Neuronal stem cell (in vitro differentiated cells): Measurements from ENCODE around the gene CTRB1.
"Not testable (repeated sequence)": the region's sequence is repeated elsewhere in the genome, so short reads cannot be mapped to it uniquely, and the experiment has no call there.

Experiments used
- DNase-seq: peaks from one replicate; pipeline ENCODE4 v3.0.0-alpha.2; 2013; ENCODE audit warnings: low spot score
- H2AFZ ChIP-seq: one replicate; pipeline ENCODE4 v1.6.1; 2013; ENCODE audit warnings: mild to moderate bottlenecking, low read length, inconsistent platforms
- H2AK5ac ChIP-seq: 2 replicates; pipeline ENCODE4 v1.6.1; 2013; ENCODE audit warnings: low read depth, mild to moderate bottlenecking, inconsistent platforms, low read length, moderate library complexity, mixed read lengths
- H2BK120ac ChIP-seq: 2 replicates; pipeline ENCODE4 v1.6.1; 2013; ENCODE audit warnings: low read depth, mild to moderate bottlenecking, inconsistent platforms, low read length, moderate library complexity, mixed read lengths
- H2BK12ac ChIP-seq: one replicate; pipeline ENCODE4 v1.6.1; 2013; ENCODE audit warnings: low read length, inconsistent platforms
- H2BK15ac ChIP-seq: 2 replicates; pipeline ENCODE4 v1.6.1; 2013; ENCODE audit warnings: mild to moderate bottlenecking, low read length, inconsistent platforms, mixed read lengths
- H2BK5ac ChIP-seq: one replicate; pipeline ENCODE4 v1.6.1; 2013; ENCODE audit warnings: inconsistent platforms, mild to moderate bottlenecking, low read length, moderate library complexity
- H3K14ac ChIP-seq: one replicate; pipeline ENCODE4 v1.6.1; 2013; ENCODE audit warnings: low read length, inconsistent platforms
- H3K18ac ChIP-seq: 2 replicates; pipeline ENCODE4 v1.6.1; 2013; ENCODE audit warnings: low read length, inconsistent platforms
- H3K23ac ChIP-seq: 2 replicates; pipeline ENCODE4 v1.6.1; 2013; ENCODE audit warnings: low read depth, mild to moderate bottlenecking, mixed read lengths, low read length, inconsistent platforms; ENCODE audit not compliant: poor library complexity
- H3K27ac ChIP-seq: replicated peaks from 3 replicates; pipeline ENCODE4 v1.5.1; 2013; ENCODE audit warnings: low read length, inconsistent platforms
- H3K27me3 ChIP-seq, 3 experiments: 2 replicates each; pipeline ENCODE4 v1.6.1; 2013; ENCODE audit warnings: low read length in 3 of 3, mild to moderate bottlenecking in 2 of 3, inconsistent platforms in 1 of 3, low read depth in 1 of 3, mixed read lengths in 1 of 3, moderate library complexity in 1 of 3; ENCODE audit not compliant: control insufficient read depth in 3 of 3, insufficient read depth in 3 of 3
- H3K36me3 ChIP-seq, 2 donors: replicated peaks in 1 of 2; 2 replicates each; pipeline ENCODE4 v1.6.1; 2013; ENCODE audit warnings: low read length in 2 of 2; ENCODE audit not compliant: control insufficient read depth in 2 of 2, insufficient read depth in 2 of 2
- H3K4ac ChIP-seq: 2 replicates; pipeline ENCODE4 v1.6.1; 2013; ENCODE audit warnings: inconsistent platforms, mild to moderate bottlenecking, low read length, moderate library complexity
- H3K4me1 ChIP-seq, 2 donors: 1 replicate in 1 of 2; 2 replicates in 1 of 2; pipeline ENCODE4 v1.6.1; 2013; ENCODE audit warnings: low read length in 2 of 2, low read depth in 1 of 2; ENCODE audit not compliant: control insufficient read depth in 2 of 2, insufficient read depth in 1 of 2
- H3K4me2 ChIP-seq: one replicate; pipeline ENCODE4 v1.6.1; 2013; ENCODE audit warnings: mild to moderate bottlenecking, low read length, inconsistent platforms; ENCODE audit not compliant: insufficient read depth, poor library complexity, severe bottlenecking
- H3K4me3 ChIP-seq, 2 donors: 2 replicates each; pipeline ENCODE4 v1.5.1; 2013; ENCODE audit warnings: low read length in 2 of 2, mild to moderate bottlenecking in 2 of 2, inconsistent platforms in 1 of 2, moderate library complexity in 1 of 2
- H3K79me1 ChIP-seq: one replicate; pipeline ENCODE4 v1.6.1; 2013; ENCODE audit warnings: low read depth, mild to moderate bottlenecking, inconsistent platforms, low read length, moderate library complexity
- H3K9ac ChIP-seq: one replicate; pipeline ENCODE4 v1.6.1; 2013; ENCODE audit warnings: mild to moderate bottlenecking, low read depth, low read length, inconsistent platforms; ENCODE audit not compliant: poor library complexity
- H3K9me3 ChIP-seq, 2 donors: replicated peaks in 1 of 2; 2 replicates each; pipeline versions ENCODE3 to v1.6.1; 2013; ENCODE audit warnings: low read length in 2 of 2, mild to moderate bottlenecking in 2 of 2, inconsistent platforms in 1 of 2, low read depth in 1 of 2, mixed read lengths in 1 of 2, moderate library complexity in 1 of 2; ENCODE audit not compliant: control insufficient read depth in 2 of 2, insufficient read depth in 1 of 2
- H4K8ac ChIP-seq: one replicate; pipeline ENCODE4 v1.6.1; 2013; ENCODE audit warnings: low read depth, mild to moderate bottlenecking, inconsistent platforms, low read length, moderate library complexity
- H4K91ac ChIP-seq: one replicate; pipeline ENCODE4 v1.6.1; 2013; ENCODE audit warnings: low read length, low read depth, mild to moderate bottlenecking, inconsistent platforms; ENCODE audit not compliant: poor library complexity
- WGBS, 2 donors: extraction: QIAGEN DNeasy Blood & Tissue Kit; methylation state at CpG; one replicate each; pipeline ENCODE4 v1.1.7; 2013; ENCODE audit warnings: missing lambda C conversion rate in 2 of 2, mixed read lengths in 1 of 2; ENCODE audit not compliant: insufficient read length in 2 of 2, insufficient replicate concordance in 1 of 2; ENCODE audit errors: extremely low coverage in 2 of 2; 5-methylcytosine and 5-hydroxymethylcytosine counted together

The CTRB1 gene

GRCh38 chr16:75209944-75210343, 8.8 kb upstream of the CTRB1 start:
- Histone ChIP-seq H3K23ac (no peak overlapping the region), H3K36me3 (no peaks in the 10 kb centered on the region), H3K14ac (no peak overlapping the region), H3K18ac (no peak overlapping the region), H2BK12ac (no peak overlapping the region), H3K79me1 (no peaks in the 10 kb centered on the region), H3K27me3 (peaks cover 0 to 6% (median 0%) of the 10 kb centered on the region in 3 experiments), H2BK120ac (no peak overlapping the region), H3K4me1 (peaks cover 0 to 2% of the 10 kb centered on the region in 2 donors), H3K9me3 (no peaks in the 10 kb centered on the region), H3K4me2 (no peak overlapping the region), H2BK5ac (no peak overlapping the region), H3K4me3 (no peak overlapping the region), H4K8ac (no peak overlapping the region), H3K4ac (no peak overlapping the region), H2AK5ac (no peak overlapping the region), H2BK15ac (no peak overlapping the region), H3K9ac (no peak overlapping the region), H4K91ac (no peak overlapping the region), H2AFZ (no peak overlapping the region), H3K27ac (no peak overlapping the region)
- no peak for DNase-seq
- no CpG with 5 or more reads among the region's 5 CpGs for WGBS, 2 donors

GRCh38 chr16:75211286-75211685, 7.5 kb upstream of the CTRB1 start:
- not testable (repeated sequence) for H3K9ac ChIP-seq, H3K18ac ChIP-seq, H2BK12ac ChIP-seq, H3K4me1 ChIP-seq, H4K8ac ChIP-seq, DNase-seq, H3K4me2 ChIP-seq, H3K79me1 ChIP-seq, H4K91ac ChIP-seq, H3K27ac ChIP-seq, H3K27me3 ChIP-seq, H2AK5ac ChIP-seq, H3K4me3 ChIP-seq, H3K9me3 ChIP-seq, H2BK5ac ChIP-seq, H2BK15ac ChIP-seq, H2BK120ac ChIP-seq, H3K4ac ChIP-seq, H3K36me3 ChIP-seq, H3K14ac ChIP-seq, H3K23ac ChIP-seq, H2AFZ ChIP-seq
- WGBS, 2 donors: no CpG with 5 or more reads among the region's 10 CpGs

- Histone ChIP-seq H3K4me1 (peaks cover 0 to 3% of the 10 kb centered on the region in 2 donors), H3K23ac (no peak overlapping the region), H3K9me3 (no peaks in the 10 kb centered on the region), H4K91ac (no peak overlapping the region), H2BK15ac (no peak overlapping the region), H2BK5ac (no peak overlapping the region), H3K4ac (no peak overlapping the region), H3K36me3 (no peaks in the 10 kb centered on the region), H3K27me3 (no peaks in the 10 kb centered on the region), H2AFZ (no peak overlapping the region), H2BK12ac (no peak overlapping the region), H3K27ac (no peak overlapping the region), H2BK120ac (no peak overlapping the region), H3K4me3 (no peak overlapping the region), H3K79me1 (no peaks in the 10 kb centered on the region), H3K14ac (no peak overlapping the region), H3K4me2 (no peak overlapping the region), H2AK5ac (no peak overlapping the region), H3K18ac (no peak overlapping the region), H3K9ac (no peak overlapping the region), H4K8ac (no peak overlapping the region)
- WGBS, 2 donors: no CpG with 5 or more reads among the region's 2 CpGs
- no peak for DNase-seq
Measured at GRCh38 chr16:75216127-75216526, 2.7 kb upstream of the CTRB1 start.

- Histone ChIP-seq H3K36me3 (no peaks in the 10 kb centered on the region), H3K14ac (no peak overlapping the region), H3K4me2 (no peak overlapping the region), H4K8ac (no peak overlapping the region), H3K18ac (no peak overlapping the region), H3K23ac (no peak overlapping the region), H2BK5ac (no peak overlapping the region), H2AK5ac (no peak overlapping the region), H2BK120ac (no peak overlapping the region), H3K27me3 (no peaks in the 10 kb centered on the region), H4K91ac (no peak overlapping the region), H3K4me3 (no peak overlapping the region), H2BK12ac (no peak overlapping the region), H2BK15ac (no peak overlapping the region), H3K4ac (no peak overlapping the region), H3K79me1 (no peaks in the 10 kb centered on the region), H3K9me3 (no peaks in the 10 kb centered on the region), H3K4me1 (peaks cover 0 to 3% of the 10 kb centered on the region in 2 donors), H2AFZ (no peak overlapping the region), H3K9ac (no peak overlapping the region), H3K27ac (no peak overlapping the region)
- no peak for DNase-seq
- no CpG with 5 or more reads among the region's 7 CpGs for WGBS, 2 donors
Measured at GRCh38 chr16:75216576-75216975, 2.2 kb upstream of the CTRB1 start.
